ENCODE results near the gene MIS18BP1. TPM values are rescaled to one million over a fixed set of nuclear protein-coding genes. Genes with fewer than 3 reads are reported as not detected.

Gene MIS18BP1
- total RNA-seq, 1 donor from 2014 or later: 32.3 TPM

DNA sequence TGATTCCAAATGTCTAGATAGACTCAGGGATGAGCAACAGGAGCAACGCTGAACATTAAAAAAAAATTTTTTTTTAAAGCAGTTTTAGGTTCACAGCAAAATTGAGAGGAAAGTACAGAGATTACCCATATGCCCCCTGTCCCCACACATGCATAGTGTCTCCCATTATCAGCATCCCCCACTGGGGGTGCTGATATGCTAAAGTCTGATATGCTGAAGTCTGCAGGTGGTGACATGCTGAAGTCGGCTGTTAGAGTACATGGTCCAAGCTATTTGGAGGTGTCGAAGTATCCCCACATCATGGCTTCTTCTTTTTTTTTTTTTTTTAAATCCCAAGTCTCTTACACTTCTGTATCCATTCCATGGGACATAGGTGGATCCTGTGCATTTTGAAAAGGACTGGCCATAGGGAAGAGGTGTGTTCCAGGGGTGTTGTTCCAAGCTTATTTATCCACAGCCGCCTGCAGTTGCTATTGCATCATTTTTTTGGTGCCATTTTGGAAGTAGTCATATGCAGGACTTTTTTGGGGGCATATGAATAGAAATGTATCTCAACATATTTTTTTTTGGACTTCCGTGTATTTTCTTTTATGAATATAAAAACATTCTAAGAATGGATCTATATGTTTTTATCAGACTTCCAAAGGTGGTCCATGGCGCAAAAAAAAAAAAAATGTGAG, 19.0 kb upstream of the MIS18BP1 start:
- no peaks in the 10 kb centered on the region for H3K27me3 ChIP-seq
- intact Hi-C loops (cut with DNase I): no loop called here
- H3K27ac ChIP-seq: no peak overlapping the region
- DNase-seq (no peak), ATAC-seq (no peak)
- no peaks in the 10 kb centered on the region for H3K36me3 ChIP-seq
- no peaks in the 10 kb centered on the region for H3K9me3 ChIP-seq
- H3K4me1 ChIP-seq: no peaks in the 10 kb centered on the region
- no peak for TF ChIP-seq CTCF (IDR thresholded peaks at IDR 0.05)
- H3K4me3 ChIP-seq: no peak overlapping the region

DNA sequence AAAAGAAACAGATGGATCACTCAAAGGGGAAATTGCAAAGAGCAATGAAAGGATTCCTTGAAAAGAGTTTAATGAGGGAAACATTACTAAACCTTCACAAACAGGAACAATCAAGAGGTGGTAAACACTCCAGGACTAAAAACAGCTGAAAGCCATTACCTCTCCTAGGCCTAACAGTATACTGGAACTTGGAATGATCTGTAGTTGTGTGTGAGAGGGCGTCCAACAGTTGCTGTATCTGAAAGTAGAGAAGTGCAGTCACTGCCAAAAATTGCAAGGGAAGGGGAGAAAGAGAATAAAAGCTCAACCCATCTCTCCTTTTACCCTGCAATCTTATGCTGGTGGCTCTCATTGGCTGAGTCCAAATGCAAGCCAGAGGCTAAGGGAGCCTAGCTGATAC, 17.0 kb upstream of the MIS18BP1 start:
- Histone ChIP-seq H3K4me3 (no peak overlapping the region), H3K27ac (no peak overlapping the region), H3K27me3 (no peaks in the 10 kb centered on the region), H3K9me3 (no peaks in the 10 kb centered on the region), H3K36me3 (no peaks in the 10 kb centered on the region), H3K4me1 (no peaks in the 10 kb centered on the region)
- intact Hi-C loops (cut with DNase I): no loop called here
- DNase-seq: no peak
- ATAC-seq: no peak
- TF ChIP-seq CTCF (IDR thresholded peaks at IDR 0.05): no peak

DNA sequence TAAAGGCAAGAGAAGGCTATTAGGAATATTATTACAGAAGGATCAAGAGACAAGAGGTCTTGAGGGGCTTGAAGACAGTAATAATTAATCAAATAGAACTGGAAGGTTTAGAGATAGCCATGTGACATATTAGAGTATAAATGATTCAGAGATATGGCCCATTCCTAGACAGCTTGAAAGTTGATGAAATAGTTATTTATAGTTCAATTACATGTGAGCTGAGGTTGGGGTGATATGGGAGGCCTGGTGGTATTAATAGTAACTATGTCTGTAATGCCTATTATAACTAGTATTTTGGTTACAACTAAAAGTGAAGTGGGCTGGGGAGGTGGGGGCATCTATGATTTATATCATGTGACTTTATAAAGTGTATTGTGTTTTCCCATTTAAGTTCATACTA, 14.1 kb upstream of the MIS18BP1 start:
- ATAC-seq (no peak), DNase-seq (no peak)
- no peak for TF ChIP-seq CTCF (IDR thresholded peaks at IDR 0.05)
- H3K4me3 ChIP-seq: no peak overlapping the region
- no peak overlapping the region for H3K27ac ChIP-seq
- H3K36me3 ChIP-seq: no peaks in the 10 kb centered on the region
- no peaks in the 10 kb centered on the region for H3K4me1 ChIP-seq
- no peaks in the 10 kb centered on the region for H3K27me3 ChIP-seq
- H3K9me3 ChIP-seq: no peaks in the 10 kb centered on the region
- intact Hi-C loops (cut with DNase I): no loop called here

GRCh38 chr14:45262637-45263036, 9.6 kb upstream of the MIS18BP1 start:
- H3K36me3 ChIP-seq: no peaks in the 10 kb centered on the region
- H3K4me3 ChIP-seq: no peak overlapping the region
- DNase-seq (no peak), ATAC-seq (no peak)
- no peak for TF ChIP-seq CTCF (IDR thresholded peaks at IDR 0.05)
- H3K4me1 ChIP-seq: no peaks in the 10 kb centered on the region
- intact Hi-C loops (cut with DNase I): no loop called here
- no peak overlapping the region for H3K27ac ChIP-seq
- peaks cover 13% of the 10 kb centered on the region for H3K9me3 ChIP-seq
- no peaks in the 10 kb centered on the region for H3K27me3 ChIP-seq

DNA sequence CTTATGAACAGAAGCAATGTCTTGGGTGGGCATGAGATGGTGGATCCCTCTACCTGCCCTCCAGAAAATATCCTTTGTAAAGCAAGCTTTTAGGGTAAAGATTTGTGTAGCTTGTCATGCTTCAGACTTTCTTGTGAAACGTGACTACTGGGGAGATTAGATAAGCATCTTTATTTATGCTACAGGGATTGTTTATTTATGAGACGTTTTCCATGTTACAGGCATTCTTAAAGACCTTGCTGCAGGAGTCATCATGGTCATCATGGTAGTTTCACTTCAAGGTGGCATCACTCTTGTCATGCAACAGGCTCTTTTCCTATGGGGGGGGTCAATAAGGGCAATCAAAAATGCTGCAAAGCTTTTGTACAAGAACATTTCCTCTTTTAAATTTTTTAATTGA, 8.2 kb upstream of the MIS18BP1 start:
- ATAC-seq (no peak), DNase-seq (no peak)
- no peaks in the 10 kb centered on the region for H3K27me3 ChIP-seq
- intact Hi-C loops (cut with DNase I): no loop called here
- H3K4me3 ChIP-seq: no peak overlapping the region
- no peak for TF ChIP-seq CTCF (IDR thresholded peaks at IDR 0.05)
- peaks cover 13% of the 10 kb centered on the region for H3K9me3 ChIP-seq
- H3K4me1 ChIP-seq: no peaks in the 10 kb centered on the region
- H3K27ac ChIP-seq: no peak overlapping the region
- no peaks in the 10 kb centered on the region for H3K36me3 ChIP-seq

DNA sequence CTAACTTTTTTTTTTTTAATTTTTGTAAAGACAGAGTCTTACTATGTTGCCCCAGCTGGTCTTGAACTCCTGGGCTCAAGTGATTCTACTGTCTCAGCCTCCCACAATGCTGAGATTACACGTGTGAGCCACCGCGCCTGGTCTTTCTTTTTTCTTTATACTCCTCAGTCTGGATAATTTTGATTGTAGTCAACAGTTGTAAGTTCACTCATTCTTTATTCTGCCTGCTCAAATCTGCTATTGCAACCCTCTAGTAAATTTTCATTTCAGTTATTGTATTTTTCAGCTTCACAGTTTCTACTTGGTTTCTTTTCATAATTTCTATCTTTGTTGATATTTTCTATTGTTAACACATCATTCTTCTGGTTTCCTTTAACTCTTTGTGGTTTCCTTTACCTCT, 5.8 kb upstream of the MIS18BP1 start:
- ATAC-seq: no peak
- Histone ChIP-seq H3K27me3 (no peaks in the 10 kb centered on the region), H3K27ac (no peak overlapping the region), H3K4me1 (peaks cover 9% of the 10 kb centered on the region), H3K9me3 (peaks cover 13% of the 10 kb centered on the region), H3K4me3 (no peak overlapping the region), H3K36me3 (no peaks in the 10 kb centered on the region)
- intact Hi-C loops (cut with DNase I): no loop called here
- no peak for TF ChIP-seq CTCF (IDR thresholded peaks at IDR 0.05)
- DNase-seq: no peak

All from upper lobe of right lung (tissue), 1 donor.